GM23248 (cell line): ENCODE data around the gene CNOT9. TPM values are rescaled to one million over a fixed set of nuclear protein-coding genes. Genes with fewer than 3 reads are reported as not detected.
A peak's percentile ranks its signal among the peaks of the same experiment; 100 is the strongest.

ENCODE experiments used
- DNase-seq: peaks from one replicate; pipeline ENCODE4 v3.0.0-alpha.2; 2015
- H2AFZ ChIP-seq: fragments of 200-600 bp; sonication (generic); 2 replicates; pipeline ENCODE4 v1.6.1; 2016; ENCODE audit warnings: antibody characterized with exemption
- H3F3A ChIP-seq: fragments of 200-600 bp; sonication (generic); 2 replicates; pipeline ENCODE4 v1.6.1; 2016; ENCODE audit warnings: mild to moderate bottlenecking, antibody characterized with exemption, mixed run types; ENCODE audit not compliant: insufficient read depth
- H3K27ac ChIP-seq: fragments of 200-600 bp; sonication (generic); 2 replicates; pipeline ENCODE4 v1.5.1; 2016; ENCODE audit warnings: mild to moderate bottlenecking
- H3K27me3 ChIP-seq: fragments of 200-600 bp; sonication (generic); replicated peaks from 2 replicates; pipeline ENCODE4 v1.6.1; 2016; ENCODE audit warnings: mild to moderate bottlenecking; ENCODE audit not compliant: insufficient read depth
- H3K36me3 ChIP-seq: fragments of 200-600 bp; sonication (generic); 2 replicates; pipeline ENCODE4 v1.6.1; 2016; ENCODE audit warnings: low read depth, mild to moderate bottlenecking
- H3K4me1 ChIP-seq: fragments of 200-600 bp; sonication (generic); 2 replicates; pipeline ENCODE4 v1.6.1; 2016; ENCODE audit warnings: mild to moderate bottlenecking; ENCODE audit not compliant: insufficient read depth
- H3K4me2 ChIP-seq: fragments of 200-600 bp; sonication (generic); one replicate; pipeline ENCODE4 v1.6.1; 2016; ENCODE audit warnings: mild to moderate bottlenecking; ENCODE audit not compliant: unreplicated experiment
- H3K4me3 ChIP-seq: fragments of 200-600 bp; sonication (generic); 2 replicates; pipeline ENCODE4 v1.5.1; 2016; ENCODE audit warnings: mild to moderate bottlenecking
- H3K79me2 ChIP-seq: fragments of 200-600 bp; sonication (generic); 2 replicates; pipeline ENCODE4 v1.6.1; 2016; ENCODE audit warnings: mild to moderate bottlenecking; ENCODE audit not compliant: insufficient read depth
- H3K9ac ChIP-seq: fragments of 200-600 bp; sonication (generic); 2 replicates; pipeline ENCODE4 v1.6.1; 2016; ENCODE audit warnings: mild to moderate bottlenecking
- H3K9me2 ChIP-seq: fragments of 200-600 bp; sonication (generic); 2 replicates; pipeline ENCODE4 v1.6.1; 2016; ENCODE audit warnings: mixed run types, mild to moderate bottlenecking, moderate library complexity; ENCODE audit not compliant: insufficient read depth
- H3K9me3 ChIP-seq: fragments of 200-600 bp; sonication (generic); one replicate; pipeline ENCODE4 v1.6.1; 2017; ENCODE audit warnings: low read depth
- H4K20me1 ChIP-seq: fragments of 200-600 bp; sonication (generic); 2 replicates; pipeline ENCODE4 v1.6.0; 2016; ENCODE audit not compliant: insufficient read depth
- EZH2 ChIP-seq: fragments of 200-600 bp; sonication (generic); IDR thresholded peaks from 2 replicates; pipeline ENCODE4 v1.6.1; 2018; ENCODE audit warnings: antibody characterized with exemption, mild to moderate bottlenecking; ENCODE audit not compliant: insufficient read depth, poor library complexity, severe bottlenecking
- EZH2phosphoT487 ChIP-seq: fragments of 200-600 bp; sonication (generic); IDR thresholded peaks from 2 replicates; pipeline ENCODE4 v1.6.1; 2018; ENCODE audit warnings: antibody characterized with exemption, moderate library complexity, mild to moderate bottlenecking, low read depth; ENCODE audit not compliant: insufficient read depth
- WGBS, 2 experiments: methylation state at CpG; one replicate each; pipeline ENCODE4 v1.1.6; 2015 to 2017; ENCODE audit warnings: low lambda C conversion rate in 2 of 2, low coverage in 1 of 2; ENCODE audit errors: missing lambda C conversion rate in 2 of 2; 5-methylcytosine and 5-hydroxymethylcytosine counted together
- in situ Hi-C: fragments of 300-500 bp; cut with MboI; formaldehyde crosslinking; loops from 2 replicates; pipeline ENCODE4 v1.15.0; 2020
- polyA plus RNA-seq: library from polyadenylated mRNA; unstranded; fragments of >200 nt; fragmentation: Nextera tagmentation; extraction: Ambion mirVana; gene quantifications from 2 replicates; pipeline ENCODE4 v1.2.1, GENCODE V29; 2016
- total RNA-seq: library from RNA; depleted of rRNA; stranded (reverse); fragments of >200 nt; shearing (Covaris generic); gene quantifications from 2 replicates; pipeline ENCODE4 v1.2.3, GENCODE V29; 2014

The CNOT9 gene
- total and polyA plus RNA-seq, 2 experiments from 2014 or later, result 34.8 to 65.8 TPM

GRCh38 chr2:218529990-218530389, 38.6 kb upstream of the CNOT9 start:
- no peak for DNase-seq
- Histone ChIP-seq H3K4me3 (no peak overlapping the region), H3K9me3 (no peaks in the 10 kb centered on the region), H2AFZ (no peak overlapping the region), H3K9ac (no peak overlapping the region), H4K20me1 (no peaks in the 10 kb centered on the region), H3K9me2 (no peaks in the 10 kb centered on the region), H3K36me3 (peaks cover 56% of the 10 kb centered on the region), H3K4me2 (no peak overlapping the region), H3K4me1 (no peaks in the 10 kb centered on the region), H3K27me3 (no peaks in the 10 kb centered on the region), H3K27ac (no peak overlapping the region), H3K79me2 (no peaks in the 10 kb centered on the region), H3F3A (no peaks in the 10 kb centered on the region)
- TF ChIP-seq EZH2, result no peak
- TF ChIP-seq EZH2phosphoT487, result no peak
- 95 to 98% methylated on average over 2 of the region's 2 CpGs for WGBS, 2 experiments
- in situ Hi-C loops, result no loop called here

GRCh38 chr2:218536804-218537494, 31.7 kb upstream of the CNOT9 start:
- Histone ChIP-seq H3K4me1 (no peaks in the 10 kb centered on the region), H3K4me2 (no peak overlapping the region), H2AFZ (no peak overlapping the region), H3K9me2 (no peaks in the 10 kb centered on the region), H3F3A (no peaks in the 10 kb centered on the region), H3K9ac (no peak overlapping the region), H3K9me3 (no peaks in the 10 kb centered on the region), H3K27ac (no peak overlapping the region), H3K27me3 (no peaks in the 10 kb centered on the region), H3K36me3 (peaks cover 27% of the 10 kb centered on the region), H3K4me3 (no peak overlapping the region), H4K20me1 (no peaks in the 10 kb centered on the region), H3K79me2 (no peaks in the 10 kb centered on the region)
- no peak for TF ChIP-seq EZH2phosphoT487
- TF ChIP-seq EZH2, result no peak
- DNase-seq, result peak; percentile 22
- 81 to 82% methylated on average over 6 of the region's 6 CpGs for WGBS, 2 experiments
- in situ Hi-C loops, result no loop called here

- peak; percentile 17 for DNase-seq
- Histone ChIP-seq H3K9me3 (no peaks in the 10 kb centered on the region), H3K27ac (no peak overlapping the region), H3F3A (no peaks in the 10 kb centered on the region), H4K20me1 (no peaks in the 10 kb centered on the region), H3K4me2 (no peak overlapping the region), H3K36me3 (peaks cover 20% of the 10 kb centered on the region; the same call in 1 of the 2 replicates), H3K9me2 (no peaks in the 10 kb centered on the region), H3K4me1 (no peaks in the 10 kb centered on the region), H3K9ac (no peak overlapping the region), H3K4me3 (no peak overlapping the region), H2AFZ (no peak overlapping the region), H3K79me2 (no peaks in the 10 kb centered on the region), H3K27me3 (no peaks in the 10 kb centered on the region)
- TF ChIP-seq EZH2, result no peak
- TF ChIP-seq EZH2phosphoT487, result no peak
- WGBS, 2 experiments, result 62 to 70% methylated on average over 3 of the region's 3 CpGs
- in situ Hi-C loops, result no loop called here
These were observed 28.6 kb upstream of the CNOT9 start for GRCh38 chr2:218540015-218540414.

DNA sequence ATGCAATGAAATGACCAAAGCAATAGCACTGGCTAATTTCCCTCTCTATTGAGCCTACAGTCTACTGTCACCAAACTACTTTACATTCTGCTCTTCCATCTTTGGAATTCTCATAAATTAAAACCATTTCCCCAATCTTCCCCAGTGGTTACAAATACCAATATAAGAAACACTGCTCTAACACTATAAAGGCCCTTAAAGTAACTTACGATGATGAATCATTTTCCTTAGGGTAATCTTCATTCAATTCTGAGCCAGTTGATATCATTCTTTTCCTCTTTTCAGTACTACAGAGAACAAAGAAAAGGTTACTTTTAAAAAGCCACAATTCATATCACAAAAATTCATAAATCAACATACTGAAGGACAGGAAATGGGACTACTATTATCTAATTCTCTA, 22.6 kb upstream of the CNOT9 start:
- 98 to 100% methylated on average over 1 of the region's 1 CpG for WGBS, 2 experiments
- in situ Hi-C loops, result no loop called here

More for the DNA sequence above, 22.6 kb upstream of the CNOT9 start:
- Histone ChIP-seq H3K4me1 (no peaks in the 10 kb centered on the region), H3K27me3 (no peaks in the 10 kb centered on the region), H3K79me2 (no peaks in the 10 kb centered on the region), H4K20me1 (no peaks in the 10 kb centered on the region), H3F3A (no peaks in the 10 kb centered on the region), H3K9ac (no peak overlapping the region), H3K36me3 (peaks cover 26% of the 10 kb centered on the region), H3K27ac (no peak overlapping the region), H3K9me2 (no peaks in the 10 kb centered on the region), H3K4me3 (no peak overlapping the region), H2AFZ (no peak overlapping the region), H3K9me3 (no peaks in the 10 kb centered on the region), H3K4me2 (no peak overlapping the region)
- TF ChIP-seq EZH2phosphoT487 (no peak), EZH2 (no peak)
- DNase-seq, result no peak
